Calu3 (cell line): Measurements from ENCODE around the gene GPR34. TPM values are rescaled to one million over a fixed set of nuclear protein-coding genes. Genes with fewer than 3 reads are reported as not detected.

Source experiments
- BruUV-seq: library from RNA; stranded (reverse); fragments of 400-500 nt; replicated peaks from 2 replicates; lab custom pipeline; 2021; lab: Mats Ljungman, UMichigan
- CTCF ChIA-PET: fragments of 300-600 bp; sonication (Branson Sonifier 250); formaldehyde crosslinking; loops from one replicate; lab custom pipeline; 2022; ENCODE audit warnings: antibody characterized with exemption; lab: Charles Lee
- DNase-seq: peaks from one replicate; pipeline ENCODE4 v3.0.0; 2022
- H3K27ac Mint-ChIP-seq: one replicate; pipeline ENCODE4 v1.8.0; 2022; ENCODE audit warnings: mixed read lengths; ENCODE audit not compliant: unreplicated experiment
- H3K27me3 Mint-ChIP-seq: one replicate; pipeline ENCODE4 v1.8.0; 2022; ENCODE audit warnings: mixed read lengths; ENCODE audit not compliant: unreplicated experiment
- H3K36me3 Mint-ChIP-seq: one replicate; pipeline ENCODE4 v1.8.0; 2022; ENCODE audit warnings: mild to moderate bottlenecking, moderate library complexity, mixed read lengths; ENCODE audit not compliant: insufficient read depth, unreplicated experiment
- H3K4me1 Mint-ChIP-seq: one replicate; pipeline ENCODE4 v1.8.0; 2022; ENCODE audit warnings: mild to moderate bottlenecking, low read depth, mixed read lengths; ENCODE audit not compliant: unreplicated experiment
- H3K4me3 Mint-ChIP-seq: one replicate; pipeline ENCODE4 v1.8.0; 2022; ENCODE audit warnings: mild to moderate bottlenecking, low read depth, moderate library complexity, mixed read lengths; ENCODE audit not compliant: unreplicated experiment
- H3K9me3 Mint-ChIP-seq: one replicate; pipeline ENCODE4 v1.8.0; 2022; ENCODE audit warnings: low read depth, mixed read lengths; ENCODE audit not compliant: unreplicated experiment
- CTCF ChIP-seq: fragments of 200-600 bp; IDR thresholded peaks from one replicate; pipeline ENCODE4 v1.8.0; 2022; ENCODE audit warnings: antibody characterized with exemption; ENCODE audit not compliant: unreplicated experiment
- intact Hi-C: fragments of 100-400 bp; cut with micrococcal nuclease; formaldehyde crosslinking; loops from one replicate; pipeline ENCODE4 v1.10.0; 2022; ENCODE audit not compliant: unreplicated experiment
- total RNA-seq: library from RNA; stranded (reverse); gene quantifications from 2 replicates; pipeline ENCODE4 v1.2.3, GENCODE V29; 2022

Gene GPR34
- total RNA-seq, 1 experiment from 2014 or later, result not detected

- intact Hi-C loops, result no loop called here
- CTCF ChIA-PET, result interaction anchor here (1.0 kb wide), 1 partner anchor 9 kb away, joined by 3 read pairs; no protein-coding TSS in a partner anchor
These were observed 22.5 kb upstream of the GPR34 start for GRCh38 chrX:41666251-41666650.

GRCh38 chrX:41667631-41668030 is 21.1 kb upstream of the GPR34 start:
- H3K4me3 Mint-ChIP-seq, result no peak overlapping the region
- intact Hi-C loops, result no loop called here
- DNase-seq, result no peak
- peaks cover 8% of the 10 kb centered on the region for H3K36me3 Mint-ChIP-seq
- H3K9me3 Mint-ChIP-seq, result no peaks in the 10 kb centered on the region
- BruUV-seq, result no TSS peak
- CTCF ChIA-PET, result interaction anchor here (0.6 kb wide), 1 partner anchor 30 kb away, joined by 7 read pairs; no protein-coding TSS in a partner anchor
- TF ChIP-seq CTCF, result no peak
- H3K27me3 Mint-ChIP-seq, result no peaks in the 10 kb centered on the region
- peak overlapping the region; percentile 90 for H3K27ac Mint-ChIP-seq
- peaks cover 48% of the 10 kb centered on the region for H3K4me1 Mint-ChIP-seq

More at GRCh38 chrX:41666251-41666650, 22.5 kb upstream of the GPR34 start:
- no TSS peak for BruUV-seq
- TF ChIP-seq CTCF, result no peak
- peak; percentile 4 for DNase-seq
- H3K4me1 Mint-ChIP-seq, result peaks cover 36% of the 10 kb centered on the region
- H3K9me3 Mint-ChIP-seq, result no peaks in the 10 kb centered on the region
- H3K4me3 Mint-ChIP-seq, result no peak overlapping the region
- H3K27me3 Mint-ChIP-seq, result no peaks in the 10 kb centered on the region
- peaks cover 13% of the 10 kb centered on the region for H3K36me3 Mint-ChIP-seq
- H3K27ac Mint-ChIP-seq, result peak overlapping the region; percentile 90

GRCh38 chrX:41670112-41670511 is 18.7 kb upstream of the GPR34 start:
- Mint-ChIP-seq H3K27me3 (no peaks in the 10 kb centered on the region), H3K36me3 (peaks cover 7% of the 10 kb centered on the region), H3K9me3 (no peaks in the 10 kb centered on the region), H3K4me3 (peak overlapping the region; percentile 26), H3K27ac (peak overlapping the region; percentile 39), H3K4me1 (peaks cover 45% of the 10 kb centered on the region)
- CTCF ChIA-PET, result no interaction called here
- no peak for DNase-seq
- intact Hi-C loops, result no loop called here
- TF ChIP-seq CTCF, result no peak
- BruUV-seq, result no TSS peak

- peak overlapping the region; percentile 39 for H3K27ac Mint-ChIP-seq
- H3K4me1 Mint-ChIP-seq, result peaks cover 36% of the 10 kb centered on the region
- H3K9me3 Mint-ChIP-seq, result no peaks in the 10 kb centered on the region
- no peak for TF ChIP-seq CTCF
- intact Hi-C loops, result no loop called here
- no peaks in the 10 kb centered on the region for H3K27me3 Mint-ChIP-seq
- DNase-seq, result no peak
- H3K4me3 Mint-ChIP-seq, result no peak overlapping the region
- no peaks in the 10 kb centered on the region for H3K36me3 Mint-ChIP-seq
- BruUV-seq, result no TSS peak
- CTCF ChIA-PET, result no interaction called here
These were observed 17.7 kb upstream of the GPR34 start for GRCh38 chrX:41671082-41671481.
